HG02981 (cell line): ENCODE data around the gene PLPPR3.

Experiments used
- ATAC-seq: cut with Tn5 transposase; IDR thresholded peaks from one replicate; pipeline ENCODE4 v1.9.1; 2021; ENCODE audit warnings: mild to moderate bottlenecking, moderate library complexity; ENCODE audit not compliant: unreplicated experiment

Gene PLPPR3

GRCh38 chr19:810077-810855 lies 11.5 kb downstream of the PLPPR3 start:
- no peak for ATAC-seq

- no peak for ATAC-seq
Measured at GRCh38 chr19:808423-808775, 13.4 kb downstream of the PLPPR3 start.

GRCh38 chr19:807627-808422 lies 13.9 kb downstream of the PLPPR3 start:
- ATAC-seq: no peak

- ATAC-seq: no peak
Measured at GRCh38 chr19:806815-807421, 14.8 kb downstream of the PLPPR3 start.

- ATAC-seq: no peak
Measured at GRCh38 chr19:805600-806550, 15.9 kb downstream of the PLPPR3 start.

GRCh38 chr19:805166-805551 lies 16.6 kb downstream of the PLPPR3 start:
- ATAC-seq: no peak

GRCh38 chr19:804419-805165 lies 17.2 kb downstream of the PLPPR3 start:
- ATAC-seq: no peak

- ATAC-seq: no peak
Measured at GRCh38 chr19:803686-804418, 17.9 kb downstream of the PLPPR3 start.

- no peak for ATAC-seq
Measured at GRCh38 chr19:803099-803561, 18.6 kb downstream of the PLPPR3 start.

- no peak for ATAC-seq
Measured at GRCh38 chr19:802498-803098, 19.2 kb downstream of the PLPPR3 start.

- no peak for ATAC-seq
Measured at GRCh38 chr19:801861-802497, 19.8 kb downstream of the PLPPR3 start.

- no peak for ATAC-seq
Measured at GRCh38 chr19:801030-801860, 20.5 kb downstream of the PLPPR3 start.

GRCh38 chr19:800360-801029 lies 21.3 kb downstream of the PLPPR3 start:
- no peak for ATAC-seq

- ATAC-seq: no peak
Measured at GRCh38 chr19:799076-799881, 22.5 kb downstream of the PLPPR3 start.

- ATAC-seq: no peak
Measured at GRCh38 chr19:798415-799075, 23.2 kb downstream of the PLPPR3 start.
